ENCODE data around the gene ATXN1. TPM values are rescaled to one million over a fixed set of nuclear protein-coding genes. Genes with fewer than 3 reads are reported as not detected.

The ATXN1 gene
- polyA plus RNA-seq, 1 donor (not counting 4 experiments of a cell fraction or from before 2014, with no cell fraction given): 9.7 TPM

DNA sequence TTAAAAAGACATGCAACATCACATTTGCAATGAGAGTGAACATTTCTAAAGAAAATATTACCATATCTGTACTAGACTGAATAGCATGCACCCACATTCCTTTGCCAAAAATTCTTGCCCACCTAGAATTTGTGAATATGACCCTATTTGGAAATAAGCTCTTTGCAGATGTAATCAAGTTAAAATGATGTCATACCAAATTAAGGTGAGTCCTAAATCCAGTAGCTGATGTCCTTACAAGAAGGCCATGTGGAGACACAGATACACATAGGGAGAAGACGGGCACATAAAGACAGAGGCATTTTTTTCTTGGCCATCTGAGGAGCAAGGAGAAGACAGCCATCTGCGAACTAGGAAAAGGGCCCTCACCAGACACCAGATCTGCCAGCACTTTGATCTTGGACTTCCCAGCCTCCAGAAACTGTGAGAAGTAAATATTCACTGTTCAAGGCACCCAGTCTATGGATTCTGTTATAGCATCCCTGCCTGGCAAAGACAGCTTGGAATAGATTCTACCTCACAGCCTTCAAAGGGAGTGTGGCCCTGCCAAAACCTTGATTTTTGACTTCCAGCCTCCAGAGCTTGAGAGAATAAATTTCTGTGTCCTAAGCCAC is 22.8 kb upstream of the ATXN1 start:
- FAIRE-seq (no peak), DNase-seq (ENCODE audit: low read depth, low spot score) (no peak)
- H3K27ac ChIP-seq (ENCODE audit: control insufficient read depth, insufficient read depth, low read length): no peak overlapping the region
- no peaks in the 10 kb centered on the region for H3K27me3 ChIP-seq (ENCODE audit: control insufficient read depth, extremely low read depth, insufficient read depth, low read length)
- no peaks in the 10 kb centered on the region for H4K20me1 ChIP-seq (ENCODE audit: control insufficient read depth, extremely low read depth, insufficient read depth, low read length)
- no peaks in the 10 kb centered on the region for H3K79me2 ChIP-seq (ENCODE audit: control insufficient read depth, insufficient read depth, low read length)
- no peaks in the 10 kb centered on the region for H3K36me3 ChIP-seq (ENCODE audit: control insufficient read depth in 2 of 2, extremely low read depth in 1 of 2, insufficient read depth in 2 of 2, low read length in 2 of 2)
- H3K9me3 ChIP-seq (ENCODE audit: control insufficient read depth, low read depth, low read length): no peaks in the 10 kb centered on the region
- no peaks in the 10 kb centered on the region for H3K9me1 ChIP-seq (ENCODE audit: control insufficient read depth, extremely low read depth, insufficient read depth, low read length)
- H2AFZ ChIP-seq (ENCODE audit: control insufficient read depth, low read length): no peak overlapping the region
- no peak overlapping the region for H3K4me3 ChIP-seq (ENCODE audit: control insufficient read depth in 2 of 3, extremely low read depth in 1 of 3, insufficient read depth in 2 of 3, low read depth in 1 of 3, low read length in 3 of 3)
- dilution Hi-C loops (cut with MboI; ENCODE audit: extremely low pct_ligation_motif_present, low sequenced_read_pairs): no loop called here
- TF ChIP-seq EZH2 (IDR thresholded peaks at IDR 0.05; ENCODE audit: low read length): no peak
- TF ChIP-seq, protein P1, sequence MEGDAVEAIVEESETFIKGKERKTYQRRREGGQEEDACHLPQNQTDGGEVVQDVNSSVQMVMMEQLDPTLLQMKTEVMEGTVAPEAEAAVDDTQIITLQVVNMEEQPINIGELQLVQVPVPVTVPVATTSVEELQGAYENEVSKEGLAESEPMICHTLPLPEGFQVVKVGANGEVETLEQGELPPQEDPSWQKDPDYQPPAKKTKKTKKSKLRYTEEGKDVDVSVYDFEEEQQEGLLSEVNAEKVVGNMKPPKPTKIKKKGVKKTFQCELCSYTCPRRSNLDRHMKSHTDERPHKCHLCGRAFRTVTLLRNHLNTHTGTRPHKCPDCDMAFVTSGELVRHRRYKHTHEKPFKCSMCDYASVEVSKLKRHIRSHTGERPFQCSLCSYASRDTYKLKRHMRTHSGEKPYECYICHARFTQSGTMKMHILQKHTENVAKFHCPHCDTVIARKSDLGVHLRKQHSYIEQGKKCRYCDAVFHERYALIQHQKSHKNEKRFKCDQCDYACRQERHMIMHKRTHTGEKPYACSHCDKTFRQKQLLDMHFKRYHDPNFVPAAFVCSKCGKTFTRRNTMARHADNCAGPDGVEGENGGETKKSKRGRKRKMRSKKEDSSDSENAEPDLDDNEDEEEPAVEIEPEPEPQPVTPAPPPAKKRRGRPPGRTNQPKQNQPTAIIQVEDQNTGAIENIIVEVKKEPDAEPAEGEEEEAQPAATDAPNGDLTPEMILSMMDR (optimal IDR thresholded peaks at IDR 0.05 in 1 of 3, IDR thresholded peaks at IDR 0.05 in 1 of 3, conservative IDR thresholded peaks at IDR 0.05 in 1 of 3; ENCODE audit: extremely low read depth in 1 of 3, insufficient read depth in 2 of 3, low read length in 3 of 3): no peak
- H3K4me2 ChIP-seq (ENCODE audit: control insufficient read depth, extremely low read depth, insufficient read depth, low read depth, low read length): no peak overlapping the region
- no peak overlapping the region for H3K9ac ChIP-seq (ENCODE audit: control insufficient read depth, extremely low read depth, insufficient read depth, low read length)
- H3K4me1 ChIP-seq (ENCODE audit: control insufficient read depth, extremely low read depth, insufficient read depth, low read length): peaks cover 13% of the 10 kb centered on the region

DNA sequence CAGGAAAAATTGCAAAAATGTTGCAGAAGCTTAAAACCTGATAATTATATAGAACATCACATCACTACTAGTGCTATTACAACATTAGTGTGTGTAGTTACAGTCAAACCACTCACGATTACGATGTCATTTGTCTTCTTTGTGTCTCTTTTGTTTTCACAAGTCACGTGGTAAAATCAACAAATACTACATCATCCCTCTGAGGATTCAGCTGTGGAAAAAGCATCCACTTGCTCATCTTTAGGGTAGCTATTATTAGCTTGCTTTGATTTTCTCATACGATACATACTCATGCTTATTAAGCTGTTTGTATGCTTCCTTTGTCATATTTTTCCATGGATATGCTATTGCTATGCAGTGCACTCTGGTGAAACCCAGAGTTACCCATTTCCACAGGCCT is 22.2 kb upstream of the ATXN1 start:
- H3K79me2 ChIP-seq (ENCODE audit: control insufficient read depth, insufficient read depth, low read length): no peaks in the 10 kb centered on the region
- H3K9ac ChIP-seq (ENCODE audit: control insufficient read depth, extremely low read depth, insufficient read depth, low read length): no peak overlapping the region
- FAIRE-seq (no peak), DNase-seq (ENCODE audit: low read depth, low spot score) (no peak)
- peaks cover 13% of the 10 kb centered on the region for H3K4me1 ChIP-seq (ENCODE audit: control insufficient read depth, extremely low read depth, insufficient read depth, low read length)
- no peaks in the 10 kb centered on the region for H3K9me3 ChIP-seq (ENCODE audit: control insufficient read depth, low read depth, low read length)
- no peaks in the 10 kb centered on the region for H4K20me1 ChIP-seq (ENCODE audit: control insufficient read depth, extremely low read depth, insufficient read depth, low read length)
- H3K36me3 ChIP-seq (ENCODE audit: control insufficient read depth in 2 of 2, extremely low read depth in 1 of 2, insufficient read depth in 2 of 2, low read length in 2 of 2): no peaks in the 10 kb centered on the region
- no peak overlapping the region for H3K4me2 ChIP-seq (ENCODE audit: control insufficient read depth, extremely low read depth, insufficient read depth, low read depth, low read length)
- H2AFZ ChIP-seq (ENCODE audit: control insufficient read depth, low read length): no peak overlapping the region
- H3K9me1 ChIP-seq (ENCODE audit: control insufficient read depth, extremely low read depth, insufficient read depth, low read length): no peaks in the 10 kb centered on the region
- H3K27me3 ChIP-seq (ENCODE audit: control insufficient read depth, extremely low read depth, insufficient read depth, low read length): no peaks in the 10 kb centered on the region
- no peak overlapping the region for H3K4me3 ChIP-seq (ENCODE audit: control insufficient read depth in 2 of 3, extremely low read depth in 1 of 3, insufficient read depth in 2 of 3, low read depth in 1 of 3, low read length in 3 of 3)
- H3K27ac ChIP-seq (ENCODE audit: control insufficient read depth, insufficient read depth, low read length): no peak overlapping the region
- dilution Hi-C loops (cut with MboI; ENCODE audit: extremely low pct_ligation_motif_present, low sequenced_read_pairs): no loop called here
- no peak for TF ChIP-seq EZH2 (IDR thresholded peaks at IDR 0.05; ENCODE audit: low read length)
- TF ChIP-seq, protein P1 (optimal IDR thresholded peaks at IDR 0.05 in 1 of 3, IDR thresholded peaks at IDR 0.05 in 1 of 3, conservative IDR thresholded peaks at IDR 0.05 in 1 of 3; ENCODE audit: extremely low read depth in 1 of 3, insufficient read depth in 2 of 3, low read length in 3 of 3): no peak

Data from keratinocyte (primary cell).